GM23338 (cell line): ENCODE data around the gene THRB.

Source experiments
- CTCF ChIP-seq, 2 experiments: fragments of 200-600 bp in 1 of 2; sonication (generic) in 1 of 2; conservative IDR thresholded peaks; 2 replicates each; pipeline versions ENCODE4 v1.5.1 to v1.6.1; 2016 to 2017; ENCODE audit warnings: antibody characterized with exemption in 2 of 2, low read depth in 2 of 2, mild to moderate bottlenecking in 2 of 2, moderate library complexity in 1 of 2
- EZH2 ChIP-seq: fragments of 200-600 bp; sonication (generic); IDR thresholded peaks from one replicate; pipeline ENCODE4 v1.8.0; 2017; ENCODE audit warnings: antibody characterized with exemption, mild to moderate bottlenecking, low read depth; ENCODE audit not compliant: unreplicated experiment
- EZH2phosphoT487 ChIP-seq: fragments of 200-600 bp; sonication (generic); IDR thresholded peaks from one replicate; pipeline ENCODE4 v1.8.1; 2018; ENCODE audit warnings: antibody characterized with exemption; ENCODE audit not compliant: unreplicated experiment
- JUNB ChIP-seq: IDR thresholded peaks from one replicate; pipeline ENCODE4 v1.6.1; 2016; ENCODE audit warnings: antibody characterized with exemption; ENCODE audit not compliant: unreplicated experiment
- POLR2AphosphoS5 ChIP-seq: IDR thresholded peaks from 2 replicates; pipeline ENCODE4 v1.6.1; 2016; ENCODE audit warnings: antibody characterized with exemption, low read depth
- REST ChIP-seq: IDR thresholded peaks from one replicate; pipeline ENCODE4 v1.6.1; 2018; ENCODE audit warnings: antibody characterized with exemption; ENCODE audit not compliant: unreplicated experiment
- STAT1 ChIP-seq: IDR thresholded peaks from one replicate; pipeline ENCODE4 v1.6.1; 2016; ENCODE audit warnings: antibody characterized with exemption; ENCODE audit not compliant: unreplicated experiment
- ZNF114 ChIP-seq: fragments of 250-450 bp; sonication (Bioruptor Pico); IDR thresholded peaks from 2 replicates; pipeline ENCODE4 v1.5.0; 2020; ENCODE audit warnings: mild to moderate bottlenecking, moderate library complexity
- ZNF331 ChIP-seq: fragments of 250-450 bp; sonication (Bioruptor Pico); IDR thresholded peaks from 2 replicates; pipeline ENCODE4 v1.5.0; 2020; ENCODE audit warnings: low read depth, mild to moderate bottlenecking, moderate library complexity

- TF ChIP-seq CTCF (conservative IDR thresholded peaks at IDR 0.05; ENCODE audit: low read depth in 2 of 2): no peak
- TF ChIP-seq EZH2: no peak
- TF ChIP-seq EZH2phosphoT487: no peak
- no peak for TF ChIP-seq REST
- TF ChIP-seq POLR2AphosphoS5: no peak
- no peak for TF ChIP-seq ZNF114 (CRISPR knock-in tag)
- TF ChIP-seq JUNB: no peak
- no peak for TF ChIP-seq ZNF331
- TF ChIP-seq STAT1: no peak
Measured at GRCh38 chr3:24375947-24376384, 118.7 kb downstream of the THRB start.
